HFFc6 (cell line): ENCODE measurements around the gene DDR2. TPM values are rescaled to one million over a fixed set of nuclear protein-coding genes. Genes with fewer than 3 reads are reported as not detected.

Source experiments
- DNase-seq: peaks from one replicate; pipeline ENCODE4 v3.0.0-alpha.2; 2018
- H3K27ac Mint-ChIP-seq: 2 replicates; pipeline ENCODE4 v1.8.0; 2020; ENCODE audit warnings: mild to moderate bottlenecking, mixed read lengths
- H3K27me3 Mint-ChIP-seq: 2 replicates; pipeline ENCODE4 v1.8.0; 2021; ENCODE audit warnings: mild to moderate bottlenecking, moderate library complexity, mixed read lengths; ENCODE audit not compliant: insufficient read depth
- H3K36me3 Mint-ChIP-seq: 2 replicates; pipeline ENCODE4 v1.8.0; 2021; ENCODE audit warnings: low read depth, mixed read lengths
- H3K4me1 Mint-ChIP-seq: 2 replicates; pipeline ENCODE4 v1.8.0; 2020; ENCODE audit warnings: low read depth, mixed read lengths
- H3K4me3 Mint-ChIP-seq: 2 replicates; pipeline ENCODE4 v1.8.0; 2020; ENCODE audit warnings: mild to moderate bottlenecking, moderate library complexity, mixed read lengths
- H3K9me3 Mint-ChIP-seq: 2 replicates; pipeline ENCODE4 v1.8.0; 2020; ENCODE audit warnings: mild to moderate bottlenecking, mixed read lengths
- CTCF ChIP-seq: fragments of 200-600 bp; sonication (generic); IDR thresholded peaks from 2 replicates; pipeline ENCODE4 v1.5.0; 2021; ENCODE audit warnings: antibody characterized with exemption, mild to moderate bottlenecking
- total RNA-seq, 6 experiments: library from RNA; stranded (reverse); fragmentation: NEBNext Ultra II Directional; extraction: Animal tissue kit (Norgen Biotek cat#: 25700); gene quantifications; 2 replicates in 1 of 6; 3 replicates in 5 of 6; pipeline ENCODE4 v1.2.3, GENCODE V29; 2021

The DDR2 gene
- total RNA-seq, 6 experiments from 2014 or later: 154 to 218 (median 187) TPM

DNA sequence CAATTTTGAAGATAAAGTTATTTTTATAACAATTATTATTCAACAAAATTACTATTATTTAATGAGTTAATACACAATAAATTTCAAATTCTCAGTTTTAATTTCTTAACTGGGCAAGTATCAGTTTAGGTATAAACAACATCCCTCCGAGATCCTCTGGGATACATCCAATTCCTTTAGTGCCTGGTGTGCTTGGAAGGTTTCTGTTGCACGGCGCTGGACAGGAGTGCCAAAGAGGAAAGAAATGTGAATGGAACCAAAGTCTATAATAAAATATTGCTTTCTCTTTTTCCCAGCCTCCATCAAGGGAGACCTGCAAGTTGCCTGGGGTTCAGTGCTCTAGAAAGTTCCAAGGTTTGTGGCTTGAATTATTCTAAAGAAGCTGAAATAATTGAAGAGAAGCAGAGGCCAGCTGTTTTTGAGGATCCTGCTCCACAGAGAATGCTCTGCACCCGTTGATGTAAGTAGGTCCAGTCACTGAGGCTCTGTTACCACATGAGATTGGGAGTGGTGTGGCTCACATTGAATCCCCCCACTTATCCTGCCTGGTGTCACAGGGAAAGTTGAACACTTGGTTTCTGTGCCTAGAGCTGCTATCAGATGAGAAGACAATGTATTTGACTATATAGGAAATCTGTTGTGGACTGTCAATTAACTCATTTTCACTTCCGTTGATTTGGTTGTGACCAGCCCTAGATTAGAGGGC is 22.8 kb downstream of the DDR2 start:
- no peak overlapping the region for H3K4me3 Mint-ChIP-seq
- no peak for DNase-seq
- peak overlapping the region; percentile 30; the same call in 1 of the 2 replicates for H3K27ac Mint-ChIP-seq
- H3K27me3 Mint-ChIP-seq: no peaks in the 10 kb centered on the region; the same call in 1 of the 2 replicates
- H3K9me3 Mint-ChIP-seq: no peaks in the 10 kb centered on the region
- peaks cover 63% of the 10 kb centered on the region for H3K36me3 Mint-ChIP-seq
- no peak for TF ChIP-seq CTCF
- peaks cover 31% of the 10 kb centered on the region for H3K4me1 Mint-ChIP-seq

GRCh38 chr1:162656266-162656665 is 24.0 kb downstream of the DDR2 start:
- Mint-ChIP-seq H3K36me3 (peaks cover 61% of the 10 kb centered on the region), H3K4me1 (peaks cover 23% of the 10 kb centered on the region), H3K27ac (peak overlapping the region; percentile 80), H3K4me3 (peak overlapping the region; percentile 32), H3K9me3 (no peaks in the 10 kb centered on the region), H3K27me3 (no peaks in the 10 kb centered on the region; the same call in 1 of the 2 replicates)
- DNase-seq: no peak
- no peak for TF ChIP-seq CTCF

DNA sequence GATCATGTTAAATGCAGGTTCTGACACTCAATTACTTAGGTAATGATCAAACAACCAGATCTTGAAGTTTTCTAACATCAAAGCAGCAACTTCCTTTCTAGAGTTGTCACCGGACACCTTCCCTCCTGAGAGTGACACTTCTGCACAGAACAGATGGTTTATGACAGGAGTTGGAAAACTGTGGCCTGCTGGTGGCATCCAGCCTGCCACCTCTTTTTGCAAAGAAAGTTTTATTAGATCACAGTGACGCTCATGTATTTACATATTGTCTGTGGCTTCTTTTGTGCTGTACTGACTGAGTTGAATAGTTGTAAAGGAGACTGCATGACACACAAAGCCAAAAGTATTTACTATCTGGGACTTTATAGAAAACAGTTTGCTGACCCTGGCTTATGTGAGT is 28.3 kb downstream of the DDR2 start:
- peak overlapping the region; percentile 72 for H3K27ac Mint-ChIP-seq
- H3K27me3 Mint-ChIP-seq: no peaks in the 10 kb centered on the region
- H3K4me1 Mint-ChIP-seq: peaks cover 11% of the 10 kb centered on the region
- H3K36me3 Mint-ChIP-seq: peaks cover 45% of the 10 kb centered on the region
- peak overlapping the region; percentile 25 for H3K4me3 Mint-ChIP-seq
- no peaks in the 10 kb centered on the region for H3K9me3 Mint-ChIP-seq
- no peak for TF ChIP-seq CTCF
- DNase-seq: peak; percentile 64

- Mint-ChIP-seq H3K9me3 (no peaks in the 10 kb centered on the region), H3K4me3 (no peak overlapping the region; the same call in 1 of the 2 replicates), H3K4me1 (peaks cover 18% of the 10 kb centered on the region), H3K27ac (peak overlapping the region; percentile 47), H3K36me3 (peaks cover 51% of the 10 kb centered on the region), H3K27me3 (no peaks in the 10 kb centered on the region)
- DNase-seq: no peak
- no peak for TF ChIP-seq CTCF
Observed at GRCh38 chr1:162661336-162661735, 29.1 kb downstream of the DDR2 start.

DNA sequence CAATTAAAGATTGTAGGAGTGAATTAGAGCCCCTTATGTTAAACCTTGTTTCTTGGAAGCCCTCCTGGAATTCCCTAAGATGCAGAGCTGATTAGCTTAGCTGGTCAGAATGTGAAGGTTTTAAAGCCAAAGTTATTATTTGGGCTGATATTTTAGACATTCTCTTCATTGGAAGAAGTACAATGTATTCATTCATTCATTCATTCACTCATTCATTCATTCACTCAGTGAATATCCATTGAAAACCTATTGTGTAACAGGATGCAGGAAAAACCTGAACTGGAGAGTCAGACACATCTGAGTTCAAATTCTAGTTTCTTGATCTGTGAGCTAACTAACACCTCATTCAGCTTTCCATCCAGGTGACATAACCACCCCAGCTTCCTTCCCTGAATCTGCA is 29.7 kb downstream of the DDR2 start:
- H3K27ac Mint-ChIP-seq: no peak overlapping the region; the same call in 1 of the 2 replicates
- peaks cover 46% of the 10 kb centered on the region for H3K36me3 Mint-ChIP-seq
- H3K27me3 Mint-ChIP-seq: no peaks in the 10 kb centered on the region
- no peak overlapping the region for H3K4me3 Mint-ChIP-seq
- DNase-seq: no peak
- H3K4me1 Mint-ChIP-seq: peaks cover 25% of the 10 kb centered on the region
- no peak for TF ChIP-seq CTCF
- H3K9me3 Mint-ChIP-seq: no peaks in the 10 kb centered on the region
